ENCODE data around the gene RPGRIP1.
"Not testable (repeated sequence)": the region's sequence is repeated elsewhere in the genome, so short reads cannot be mapped to it uniquely, and the experiment has no call there.

Gene RPGRIP1

DNA sequence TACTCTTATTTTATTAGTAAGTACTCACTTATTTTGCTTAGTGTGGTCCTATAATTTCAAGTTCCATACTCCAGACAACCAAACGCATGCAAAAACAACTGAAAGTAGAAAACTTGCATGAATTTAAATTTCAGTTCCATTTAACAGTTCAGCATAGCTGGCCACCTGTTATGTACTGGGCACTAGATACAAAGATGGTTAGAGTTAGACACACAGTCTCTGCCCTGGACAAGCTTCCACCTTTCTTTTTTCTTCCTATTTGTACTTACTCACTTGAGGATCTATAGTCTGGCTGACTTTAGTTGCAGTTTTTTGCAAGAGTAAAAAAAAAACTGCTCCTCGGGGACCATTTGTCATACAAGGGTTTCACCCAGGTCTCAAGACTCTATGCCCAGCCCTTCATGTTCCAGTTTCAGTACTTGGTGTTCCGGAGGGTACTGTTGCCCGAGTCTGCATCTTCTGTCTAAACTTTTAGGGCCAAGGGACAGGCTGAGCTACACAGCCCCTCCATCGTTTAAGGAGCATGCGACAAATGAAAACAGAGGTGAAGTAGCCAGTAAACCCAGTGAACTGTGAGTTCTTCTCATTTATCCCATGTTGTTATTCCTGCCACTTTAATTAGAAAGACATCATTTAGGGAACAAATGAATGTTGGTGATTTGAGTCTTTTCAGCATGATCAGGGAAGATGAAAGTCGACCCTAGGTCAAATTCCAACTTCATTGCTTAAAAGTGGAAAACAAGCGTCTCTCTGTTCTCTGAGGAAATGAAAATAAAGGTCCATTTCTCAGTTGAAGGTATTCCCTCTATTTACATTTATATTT, 22.3 kb downstream of the RPGRIP1 start:
- no peak for DNase-seq

- DNase-seq = not testable (repeated sequence)
Observed at GRCh38 chr14:21302836-21303140, 22.9 kb downstream of the RPGRIP1 start.

DNA sequence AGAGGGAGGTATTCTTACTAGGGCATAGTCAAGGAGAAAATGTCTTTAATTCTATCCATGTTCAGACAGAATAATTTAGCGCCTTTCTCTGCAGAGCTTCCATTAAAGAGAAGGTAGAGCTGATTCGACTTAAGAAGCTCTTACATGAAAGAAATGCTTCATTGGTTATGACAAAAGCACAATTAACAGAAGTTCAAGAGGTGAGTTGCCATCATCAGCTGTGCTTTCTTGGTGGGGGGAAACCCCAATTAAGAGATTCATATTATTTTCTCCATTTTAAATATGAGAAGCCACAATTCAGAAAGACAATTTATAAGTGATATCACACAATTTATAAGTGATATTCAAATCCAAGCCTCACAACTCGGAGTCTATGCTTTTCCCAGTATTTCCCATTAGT, 27.8 kb downstream of the RPGRIP1 start:
- no peak for DNase-seq

GRCh38 chr14:21308132-21308478, 28.2 kb downstream of the RPGRIP1 start:
- no peak for DNase-seq

DNA sequence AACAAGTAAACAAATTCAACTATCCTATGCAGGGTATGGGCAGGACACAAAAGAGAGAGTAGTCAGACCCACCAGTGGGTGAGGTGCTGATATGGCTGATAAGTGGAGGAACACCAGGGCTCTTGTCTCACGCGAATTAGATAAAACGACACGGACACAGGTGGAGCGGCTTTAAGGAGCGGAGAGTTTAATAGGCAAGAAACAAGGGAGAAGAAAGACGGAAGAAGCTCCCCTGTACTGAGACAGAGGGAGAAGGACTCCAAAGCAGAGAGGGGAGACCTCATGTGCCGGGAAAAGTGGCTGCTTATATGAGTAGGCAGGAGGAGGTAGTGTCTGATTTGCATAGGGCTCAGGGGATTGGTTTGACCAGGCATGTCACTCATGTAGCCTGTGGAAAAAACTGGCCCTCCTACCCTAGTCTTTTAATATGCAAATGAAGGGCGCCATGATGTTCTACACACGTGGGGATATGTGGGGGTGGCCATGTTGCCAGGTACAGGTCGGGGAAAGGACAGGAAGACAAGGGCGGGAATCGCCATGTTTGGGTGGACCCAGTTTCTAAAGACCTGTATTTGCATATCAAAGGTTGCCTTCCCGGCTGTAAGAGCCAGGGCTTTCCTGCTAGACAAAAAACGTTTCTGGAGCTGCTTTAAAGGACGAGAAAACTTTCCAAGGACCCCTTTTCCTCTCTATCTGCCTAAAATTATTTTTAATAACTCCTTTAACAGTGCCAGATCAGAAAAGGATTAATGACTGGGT, 28.8 kb downstream of the RPGRIP1 start:
- DNase-seq = peak; percentile 73

GRCh38 chr14:21309238-21309636, 29.4 kb downstream of the RPGRIP1 start:
- no peak for DNase-seq

DNA sequence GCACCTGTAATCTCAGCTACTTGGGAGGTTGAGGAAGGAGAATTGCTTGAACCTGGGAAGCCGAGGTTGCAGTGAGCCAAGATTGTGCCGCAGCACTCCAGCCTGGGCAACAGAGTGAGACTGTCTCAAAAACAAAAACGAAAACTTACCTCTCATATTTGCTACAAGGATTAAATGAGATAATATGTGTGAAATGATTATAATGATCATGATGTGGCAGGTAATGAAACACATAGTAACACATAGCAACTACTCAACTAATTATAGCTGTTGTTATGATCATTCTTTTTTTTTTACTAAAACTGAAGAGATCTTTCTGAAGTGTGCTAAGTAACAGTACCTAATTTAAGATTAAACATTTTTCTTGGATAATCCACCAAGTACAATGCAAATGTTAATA, 30.1 kb downstream of the RPGRIP1 start:
- no peak for DNase-seq

DNA sequence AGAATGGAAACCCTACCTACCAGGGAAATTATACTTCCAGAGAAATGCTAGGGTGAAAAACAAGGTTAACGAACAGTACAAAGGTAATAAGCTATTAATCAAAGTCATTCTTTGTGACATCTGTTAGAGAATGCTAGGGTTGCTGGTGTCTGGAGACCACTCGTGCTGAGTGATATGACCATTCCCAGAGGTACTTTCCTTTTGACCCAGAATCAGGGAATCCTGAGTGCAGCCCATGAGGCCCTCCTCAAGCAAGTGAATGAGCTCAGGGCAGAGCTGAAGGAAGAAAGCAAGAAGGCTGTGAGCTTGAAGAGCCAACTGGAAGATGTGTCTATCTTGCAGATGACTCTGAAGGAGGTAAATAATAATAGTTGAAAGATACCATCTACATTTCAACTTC, 31.7 kb downstream of the RPGRIP1 start:
- no peak for DNase-seq

DNA sequence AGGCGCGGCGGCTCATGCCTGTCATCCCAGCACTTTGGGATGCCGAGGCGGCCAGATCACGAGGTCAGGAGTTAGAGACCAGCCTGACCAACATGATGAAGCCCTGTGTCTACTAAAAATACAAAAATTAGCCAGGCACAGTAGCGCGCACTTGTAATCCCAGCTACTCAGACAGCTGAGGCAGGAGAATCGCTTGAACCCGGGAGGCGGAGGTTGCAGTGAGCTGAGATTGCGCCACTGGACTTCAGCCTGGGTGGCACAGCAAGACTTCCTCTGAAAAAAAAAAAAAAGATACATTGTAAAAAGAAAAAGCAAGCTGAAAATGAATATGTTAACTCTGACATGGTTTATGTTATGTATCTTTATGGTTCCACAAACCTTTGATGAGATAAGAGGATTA, 33.6 kb downstream of the RPGRIP1 start:
- no peak for DNase-seq

DNA sequence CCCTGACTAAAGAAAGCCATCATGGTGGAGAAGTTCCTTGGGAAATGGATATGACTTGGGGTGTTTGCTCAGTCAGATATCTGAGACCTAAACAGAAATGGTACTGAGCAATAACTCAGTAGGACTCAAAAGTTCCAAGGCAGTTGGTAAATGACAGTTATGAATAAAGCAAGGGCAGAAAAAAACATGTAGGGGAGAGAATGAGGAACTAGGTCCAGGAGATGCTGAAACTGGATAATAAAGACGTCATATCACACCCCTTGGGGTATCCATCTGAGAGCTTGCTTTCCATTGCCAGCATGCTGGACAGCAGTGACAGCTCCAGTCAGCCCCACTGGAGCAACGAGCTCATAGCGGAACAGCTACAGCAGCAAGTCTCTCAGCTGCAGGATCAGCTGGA, 37.5 kb downstream of the RPGRIP1 start:
- DNase-seq = no peak

DNA sequence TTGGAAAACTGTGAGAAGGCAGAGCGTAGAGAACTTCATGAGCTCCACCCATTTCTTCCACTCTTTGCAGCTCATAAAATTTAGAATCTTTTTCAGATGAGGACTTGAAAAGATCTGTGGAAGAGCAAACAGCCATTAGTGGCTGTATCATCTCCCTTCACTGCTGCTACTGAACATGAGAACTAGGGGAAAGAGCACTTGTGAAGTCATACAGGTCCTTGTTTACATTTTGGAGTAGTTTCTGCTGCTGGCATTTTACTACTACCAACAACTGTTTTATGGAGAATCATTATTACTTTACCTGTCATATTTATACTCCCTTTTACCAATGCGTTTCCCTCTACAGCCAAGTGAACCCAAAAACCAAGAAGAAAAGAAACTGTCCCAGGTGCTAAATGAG, 41.0 kb downstream of the RPGRIP1 start:
- no peak for DNase-seq

GRCh38 chr14:21322716-21323115, 42.8 kb downstream of the RPGRIP1 start:
- DNase-seq = no peak

- no peak for DNase-seq
Observed at GRCh38 chr14:21326972-21327371, 47.1 kb downstream of the RPGRIP1 start.

Measured in activated CD4-positive, CD25-positive, alpha-beta regulatory T cell treated with anti-CD3 and anti-CD28 coated beads, Interleukin-2, amount 50 U/mL, for 72 hours (primary cell).